ENCODE measurements around the gene PKD2L2.
"Not testable (repeated sequence)": the region's sequence is repeated elsewhere in the genome, so short reads cannot be mapped to it uniquely, and the experiment has no call there.

The PKD2L2 gene

DNA sequence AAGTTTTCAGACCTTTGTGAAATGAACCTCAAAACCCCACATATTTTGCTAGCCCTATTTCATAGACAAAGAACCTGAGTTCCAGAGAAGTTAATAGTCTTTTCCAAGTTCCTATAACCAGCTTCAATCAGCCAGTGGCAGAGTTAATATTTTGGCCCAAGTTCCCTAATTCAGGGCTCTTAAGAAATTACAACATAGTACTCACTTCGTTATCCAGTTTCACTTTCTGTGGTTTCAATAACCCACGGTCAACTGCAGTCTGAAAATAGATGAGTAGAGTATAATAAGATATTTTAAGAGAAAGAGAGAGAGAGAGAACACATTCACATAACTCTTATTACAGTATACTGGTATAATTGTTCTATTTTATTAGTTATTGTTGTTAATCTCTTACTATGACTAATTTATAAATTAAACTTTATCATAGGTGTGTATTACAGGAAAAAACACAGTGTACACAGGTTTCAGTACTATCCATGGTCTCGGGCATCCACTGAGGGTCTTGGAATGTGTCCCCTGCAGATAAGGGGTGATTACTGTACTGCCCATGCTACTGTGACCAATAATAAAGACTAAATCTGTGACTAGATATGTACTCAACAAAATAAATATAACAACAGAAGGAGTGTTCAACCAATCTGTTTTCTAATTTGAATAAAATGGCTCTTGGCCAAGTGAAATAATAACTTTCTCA lies 30.9 kb upstream of the PKD2L2 start:
- Histone ChIP-seq H3K4me3 (ENCODE audit: severe bottlenecking) (peak overlapping the region; percentile 0), H3K4me1 (ENCODE audit: insufficient read depth, poor library complexity, severe bottlenecking) (peaks cover 3% of the 10 kb centered on the region), H3K36me3 (ENCODE audit: low read depth) (no peaks in the 10 kb centered on the region), H3K27ac (ENCODE audit: poor library complexity, severe bottlenecking) (no peak overlapping the region), H3K9me3 (ENCODE audit: severe bottlenecking) (no peaks in the 10 kb centered on the region), H3K27me3 (ENCODE audit: insufficient read depth, poor library complexity, severe bottlenecking) (no peaks in the 10 kb centered on the region)
- TF ChIP-seq, protein P1, sequence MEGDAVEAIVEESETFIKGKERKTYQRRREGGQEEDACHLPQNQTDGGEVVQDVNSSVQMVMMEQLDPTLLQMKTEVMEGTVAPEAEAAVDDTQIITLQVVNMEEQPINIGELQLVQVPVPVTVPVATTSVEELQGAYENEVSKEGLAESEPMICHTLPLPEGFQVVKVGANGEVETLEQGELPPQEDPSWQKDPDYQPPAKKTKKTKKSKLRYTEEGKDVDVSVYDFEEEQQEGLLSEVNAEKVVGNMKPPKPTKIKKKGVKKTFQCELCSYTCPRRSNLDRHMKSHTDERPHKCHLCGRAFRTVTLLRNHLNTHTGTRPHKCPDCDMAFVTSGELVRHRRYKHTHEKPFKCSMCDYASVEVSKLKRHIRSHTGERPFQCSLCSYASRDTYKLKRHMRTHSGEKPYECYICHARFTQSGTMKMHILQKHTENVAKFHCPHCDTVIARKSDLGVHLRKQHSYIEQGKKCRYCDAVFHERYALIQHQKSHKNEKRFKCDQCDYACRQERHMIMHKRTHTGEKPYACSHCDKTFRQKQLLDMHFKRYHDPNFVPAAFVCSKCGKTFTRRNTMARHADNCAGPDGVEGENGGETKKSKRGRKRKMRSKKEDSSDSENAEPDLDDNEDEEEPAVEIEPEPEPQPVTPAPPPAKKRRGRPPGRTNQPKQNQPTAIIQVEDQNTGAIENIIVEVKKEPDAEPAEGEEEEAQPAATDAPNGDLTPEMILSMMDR (IDR thresholded peaks at IDR 0.05; ENCODE audit: poor library complexity, severe bottlenecking), result no peak
- no peak for DNase-seq (ENCODE audit: low spot score)
- peak; percentile 72 for ATAC-seq (ENCODE audit: low read depth)

- Histone ChIP-seq H3K9me3 (ENCODE audit: severe bottlenecking) (no peaks in the 10 kb centered on the region), H3K36me3 (ENCODE audit: low read depth) (no peaks in the 10 kb centered on the region), H3K27ac (ENCODE audit: poor library complexity, severe bottlenecking) (no peak overlapping the region), H3K4me1 (ENCODE audit: insufficient read depth, poor library complexity, severe bottlenecking) (peaks cover 3% of the 10 kb centered on the region), H3K4me3 (ENCODE audit: severe bottlenecking) (no peak overlapping the region), H3K27me3 (ENCODE audit: insufficient read depth, poor library complexity, severe bottlenecking) (no peaks in the 10 kb centered on the region)
- TF ChIP-seq, protein P1 (IDR thresholded peaks at IDR 0.05; ENCODE audit: poor library complexity, severe bottlenecking), result no peak
- DNase-seq (ENCODE audit: low spot score) (no peak), ATAC-seq (ENCODE audit: low read depth) (no peak)
These were observed 30.3 kb upstream of the PKD2L2 start for GRCh38 chr5:137858954-137859353.

GRCh38 chr5:137862251-137862650 lies 27.0 kb upstream of the PKD2L2 start:
- H3K4me1 ChIP-seq (ENCODE audit: insufficient read depth, poor library complexity, severe bottlenecking), result peaks cover 3% of the 10 kb centered on the region
- DNase-seq (ENCODE audit: low spot score) (no peak), ATAC-seq (ENCODE audit: low read depth) (no peak)
- TF ChIP-seq, protein P1 (IDR thresholded peaks at IDR 0.05; ENCODE audit: poor library complexity, severe bottlenecking), result no peak
- H3K36me3 ChIP-seq (ENCODE audit: low read depth), result no peaks in the 10 kb centered on the region
- H3K27ac ChIP-seq (ENCODE audit: poor library complexity, severe bottlenecking), result no peak overlapping the region
- no peaks in the 10 kb centered on the region for H3K27me3 ChIP-seq (ENCODE audit: insufficient read depth, poor library complexity, severe bottlenecking)
- H3K4me3 ChIP-seq (ENCODE audit: severe bottlenecking), result no peak overlapping the region
- no peaks in the 10 kb centered on the region for H3K9me3 ChIP-seq (ENCODE audit: severe bottlenecking)

DNA sequence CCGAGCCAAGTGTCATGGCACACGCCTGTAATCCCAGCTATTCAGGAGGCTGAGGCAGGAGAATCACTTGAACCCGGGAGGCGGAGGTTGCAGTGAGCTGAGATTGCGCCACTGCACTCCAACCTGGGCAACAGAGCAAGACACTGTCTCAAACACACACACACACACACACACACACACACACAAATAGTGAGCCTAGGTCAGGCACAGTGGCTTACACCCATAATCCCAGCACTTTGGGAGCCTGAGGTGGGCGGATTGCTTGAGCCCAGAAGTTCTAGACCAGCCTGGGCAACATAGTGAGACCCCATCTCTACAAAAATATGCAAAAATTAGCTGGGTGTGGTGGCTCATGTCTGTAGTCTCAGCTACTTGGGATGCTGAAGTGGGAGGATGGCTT lies 25.6 kb upstream of the PKD2L2 start:
- H3K27ac ChIP-seq (ENCODE audit: poor library complexity, severe bottlenecking), result not testable (repeated sequence)

DNA sequence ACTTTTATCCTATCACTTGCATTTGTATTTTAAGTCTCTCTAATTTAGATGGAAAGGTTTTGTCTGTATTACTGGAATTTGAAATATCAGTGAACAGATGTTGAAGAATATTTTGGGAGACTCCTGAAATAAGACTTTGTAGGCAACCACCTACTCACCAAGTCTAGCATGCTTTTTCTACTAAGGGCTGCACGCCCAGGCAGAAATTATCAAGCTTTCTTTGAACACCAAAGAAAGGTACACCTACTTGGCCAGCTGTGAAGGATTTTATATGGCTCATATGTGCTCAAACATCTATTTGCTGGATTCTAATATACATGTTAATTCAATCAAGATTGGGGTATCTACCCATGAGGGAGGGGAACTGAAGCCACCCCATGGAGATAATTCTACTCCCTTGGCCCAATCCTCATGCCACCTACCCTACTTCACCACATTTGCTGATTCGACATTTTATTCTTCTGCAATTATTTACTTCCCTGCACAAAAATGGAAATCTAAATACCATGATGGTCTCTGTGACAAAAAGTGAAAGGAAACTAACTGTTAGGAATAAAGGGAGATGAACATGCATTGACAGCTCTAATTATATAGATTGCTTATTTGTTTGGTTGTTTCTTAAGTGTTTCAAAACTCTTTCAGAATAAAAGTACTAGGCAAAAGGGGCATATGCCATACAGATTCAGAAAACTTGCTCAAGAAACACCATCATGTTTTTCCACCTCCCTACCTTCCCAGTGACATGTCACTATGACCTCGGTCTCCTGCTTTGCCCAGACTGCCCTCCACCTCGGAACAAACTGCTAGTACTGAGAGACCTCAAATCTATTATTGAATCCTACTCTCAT lies 22.5 kb upstream of the PKD2L2 start:
- H3K36me3 ChIP-seq (ENCODE audit: low read depth), result no peaks in the 10 kb centered on the region
- H3K4me3 ChIP-seq (ENCODE audit: severe bottlenecking), result no peak overlapping the region
- no peak overlapping the region for H3K27ac ChIP-seq (ENCODE audit: poor library complexity, severe bottlenecking)
- TF ChIP-seq, protein P1 (IDR thresholded peaks at IDR 0.05; ENCODE audit: poor library complexity, severe bottlenecking), result no peak
- no peaks in the 10 kb centered on the region for H3K4me1 ChIP-seq (ENCODE audit: insufficient read depth, poor library complexity, severe bottlenecking)
- no peak for ATAC-seq (ENCODE audit: low read depth)
- no peak for DNase-seq (ENCODE audit: low spot score)
- H3K27me3 ChIP-seq (ENCODE audit: insufficient read depth, poor library complexity, severe bottlenecking), result no peaks in the 10 kb centered on the region
- no peaks in the 10 kb centered on the region for H3K9me3 ChIP-seq (ENCODE audit: severe bottlenecking)

More for the DNA sequence above, 25.6 kb upstream of the PKD2L2 start:
- ATAC-seq (ENCODE audit: low read depth); H3K4me3 ChIP-seq (ENCODE audit: severe bottlenecking); H3K4me1 ChIP-seq (ENCODE audit: insufficient read depth, poor library complexity, severe bottlenecking); DNase-seq (ENCODE audit: low spot score); H3K36me3 ChIP-seq (ENCODE audit: low read depth); H3K9me3 ChIP-seq (ENCODE audit: severe bottlenecking); H3K27me3 ChIP-seq (ENCODE audit: insufficient read depth, poor library complexity, severe bottlenecking): not testable (repeated sequence)

All from RWPE2 (cell line).